GM18507 (cell line): ENCODE results near the gene UNC119B.
A peak's percentile ranks its signal among the peaks of the same experiment; 100 is the strongest.

Experiments
- DNase-seq: peaks from one replicate; pipeline ENCODE4 v3.0.0; 2011; ENCODE audit warnings: low read depth; ENCODE audit not compliant: insufficient read length; ENCODE audit errors: extremely low spot score
- FAIRE-seq: peaks from 2 replicates; lab custom pipeline; 2011; peaks lifted over from hg19 to GRCh38; lab: Jason Lieb, UNC

The UNC119B gene

DNA sequence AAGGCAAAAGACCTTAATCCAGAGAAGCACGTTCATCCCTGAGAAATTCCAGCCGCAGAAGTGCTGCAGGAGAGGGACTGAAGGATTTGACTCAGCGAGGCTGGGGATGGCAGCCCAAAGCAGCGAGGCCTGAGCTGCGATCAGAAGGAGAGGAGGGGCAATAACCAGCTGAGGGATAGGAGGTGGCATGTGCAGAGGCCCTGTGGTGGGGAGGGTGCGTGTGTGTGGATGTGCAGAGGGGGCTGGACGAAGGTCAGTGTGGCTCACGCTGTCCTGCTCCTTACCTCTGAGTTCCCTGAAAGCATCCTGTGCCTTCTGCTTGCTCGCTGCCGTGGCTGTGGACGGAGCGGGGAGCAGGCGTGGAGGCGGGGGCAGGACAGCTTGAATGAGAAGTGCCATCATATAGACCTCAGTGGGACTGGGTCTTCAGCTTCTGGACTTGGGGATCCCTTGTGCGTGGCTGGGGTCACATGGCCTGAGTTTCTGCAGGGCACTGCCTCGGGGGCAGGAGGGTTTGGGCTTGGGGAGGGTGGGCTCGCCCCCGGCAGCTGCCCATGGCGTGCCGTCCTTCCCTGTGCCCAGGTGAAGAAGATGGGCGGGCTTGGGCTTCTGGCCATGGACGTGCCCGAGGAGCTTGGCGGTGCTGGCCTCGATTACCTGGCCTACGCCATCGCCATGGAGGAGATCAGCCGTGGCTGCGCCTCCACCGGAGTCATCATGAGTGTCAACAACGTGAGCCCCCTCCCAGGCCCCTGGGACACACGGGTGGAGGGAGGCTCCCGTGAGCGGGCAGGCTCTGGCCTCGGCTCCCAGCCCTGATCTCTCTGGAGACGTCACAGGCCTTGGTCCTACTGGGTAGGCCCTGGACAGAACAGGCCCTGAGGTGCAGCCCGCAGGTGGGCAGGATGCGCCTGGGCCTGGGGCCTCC is 26.4 kb downstream of the UNC119B start:
- FAIRE-seq (no peak), DNase-seq (no peak)

DNA sequence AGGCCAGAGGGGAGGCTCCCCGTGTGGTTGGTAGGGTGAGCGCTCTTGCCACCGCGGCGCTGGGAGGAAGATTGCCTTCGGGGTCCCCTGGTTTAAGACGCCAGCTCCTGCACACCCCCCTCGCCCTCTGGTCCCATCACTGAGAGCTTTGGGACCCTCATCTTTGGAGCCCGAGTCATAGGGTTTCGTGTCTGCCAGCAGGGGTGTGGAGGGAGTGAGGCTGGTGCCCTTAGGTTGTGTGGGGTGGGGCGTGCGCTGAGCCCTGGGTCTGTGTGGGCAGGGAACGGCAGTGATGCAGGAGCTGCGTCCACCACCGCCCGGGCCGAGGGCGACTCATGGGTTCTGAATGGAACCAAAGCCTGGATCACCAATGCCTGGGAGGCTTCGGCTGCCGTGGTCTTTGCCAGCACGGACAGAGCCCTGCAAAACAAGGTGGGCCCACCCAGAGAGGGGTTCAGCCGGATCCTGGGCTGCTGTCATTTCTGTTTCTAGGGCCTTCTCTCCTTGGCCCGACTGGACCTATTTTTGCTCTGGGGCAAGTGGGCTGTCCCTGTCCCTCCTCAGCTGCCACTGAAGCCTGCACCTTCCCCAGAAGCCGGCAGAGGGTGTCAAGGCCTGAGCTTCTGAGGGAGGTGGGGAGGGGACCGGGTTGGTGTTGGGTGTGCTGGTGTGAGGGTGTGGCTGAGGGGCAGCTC is 27.4 kb downstream of the UNC119B start:
- DNase-seq (no peak), FAIRE-seq (no peak)

DNA sequence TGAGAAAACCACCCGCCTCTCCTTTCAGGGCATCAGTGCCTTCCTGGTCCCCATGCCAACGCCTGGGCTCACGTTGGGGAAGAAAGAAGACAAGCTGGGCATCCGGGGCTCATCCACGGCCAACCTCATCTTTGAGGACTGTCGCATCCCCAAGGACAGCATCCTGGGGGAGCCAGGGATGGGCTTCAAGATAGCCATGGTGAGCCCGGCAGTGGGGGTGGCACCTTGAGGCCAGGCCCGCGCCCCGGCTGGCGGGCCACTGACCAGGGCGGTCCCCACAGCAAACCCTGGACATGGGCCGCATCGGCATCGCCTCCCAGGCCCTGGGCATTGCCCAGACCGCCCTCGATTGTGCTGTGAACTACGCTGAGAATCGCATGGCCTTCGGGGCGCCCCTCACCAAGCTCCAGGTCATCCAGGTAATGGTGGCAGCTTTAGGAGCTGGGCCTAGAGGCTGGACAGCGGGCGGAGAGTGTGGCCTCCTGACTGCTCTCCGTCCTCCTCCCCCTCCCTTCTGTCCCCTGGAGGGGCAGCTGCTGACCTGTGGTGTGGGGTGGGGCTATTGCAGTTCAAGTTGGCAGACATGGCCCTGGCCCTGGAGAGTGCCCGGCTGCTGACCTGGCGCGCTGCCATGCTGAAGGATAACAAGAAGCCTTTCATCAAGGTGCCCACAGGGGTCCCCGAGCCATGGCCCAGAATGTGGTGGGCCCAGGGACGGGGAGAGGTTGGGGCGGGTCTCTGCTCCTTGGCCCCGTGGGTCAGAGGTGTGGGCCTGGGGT is 28.2 kb downstream of the UNC119B start:
- FAIRE-seq (no peak), DNase-seq (no peak)

DNA sequence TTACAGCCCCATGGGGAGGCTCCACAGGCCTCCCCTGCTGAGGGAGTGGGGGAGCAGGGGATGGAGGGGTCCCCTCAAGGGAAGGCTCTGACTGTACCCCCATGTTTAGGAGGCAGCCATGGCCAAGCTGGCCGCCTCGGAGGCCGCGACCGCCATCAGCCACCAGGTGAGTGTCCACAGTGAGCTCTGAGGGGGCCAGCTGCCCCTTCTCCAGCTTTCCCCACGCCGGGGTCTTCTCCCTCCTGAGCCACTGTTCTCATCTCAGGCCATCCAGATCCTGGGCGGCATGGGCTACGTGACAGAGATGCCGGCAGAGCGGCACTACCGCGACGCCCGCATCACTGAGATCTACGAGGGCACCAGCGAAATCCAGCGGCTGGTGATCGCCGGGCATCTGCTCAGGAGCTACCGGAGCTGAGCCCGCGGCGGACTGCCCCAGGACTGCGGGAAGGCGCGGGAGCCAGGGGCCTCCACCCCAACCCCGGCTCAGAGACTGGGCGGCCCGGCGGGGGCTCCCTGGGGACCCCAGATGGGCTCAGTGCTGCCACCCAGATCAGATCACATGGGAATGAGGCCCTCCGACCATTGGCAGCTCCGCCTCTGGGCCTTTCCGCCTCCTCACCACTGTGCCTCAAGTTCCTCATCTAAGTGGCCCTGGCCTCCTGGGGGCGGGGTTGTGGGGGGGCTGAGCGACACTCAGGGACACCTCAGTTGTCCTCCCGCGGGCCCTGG is 28.9 kb downstream of the UNC119B start:
- DNase-seq (no peak), FAIRE-seq (no peak)

DNA sequence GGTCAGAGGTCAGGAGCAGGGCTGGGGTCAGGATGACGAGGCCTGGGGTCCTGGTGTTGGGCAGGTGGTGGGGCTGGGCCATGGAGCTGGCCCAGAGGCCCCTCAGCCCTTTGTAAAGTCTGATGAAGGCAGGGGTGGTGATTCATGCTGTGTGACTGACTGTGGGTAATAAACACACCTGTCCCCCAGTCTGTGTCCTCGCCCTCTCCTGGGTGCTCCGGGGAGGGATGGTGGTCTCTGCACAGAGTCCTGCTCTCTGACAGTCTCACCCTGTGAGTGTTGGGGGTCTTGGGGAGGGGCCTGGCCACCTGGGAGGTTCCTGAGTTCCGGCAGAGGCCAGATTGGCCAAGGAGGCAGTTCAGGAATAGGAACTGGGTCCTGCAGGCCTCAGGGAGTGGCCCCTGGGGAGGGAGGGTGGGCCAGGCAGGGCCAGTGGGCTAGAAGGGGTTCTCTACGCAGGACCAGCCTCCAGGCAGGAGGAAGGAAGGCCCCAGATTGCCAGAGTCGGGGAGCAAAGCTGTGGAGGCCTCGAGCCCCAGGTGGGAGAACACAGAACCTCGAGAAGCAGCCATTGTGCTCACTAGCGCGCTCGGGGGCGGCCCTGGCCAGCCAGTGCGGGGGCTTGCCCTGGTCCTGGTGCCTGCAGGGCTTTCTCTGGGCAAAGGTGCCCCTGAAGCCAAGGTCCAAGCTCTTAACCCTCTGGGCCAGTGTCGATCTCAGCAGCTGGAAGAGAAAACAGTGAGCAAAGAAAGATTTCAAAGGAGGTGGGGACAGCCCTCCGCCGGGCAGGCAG is 29.8 kb downstream of the UNC119B start:
- FAIRE-seq (no peak), DNase-seq (no peak)

DNA sequence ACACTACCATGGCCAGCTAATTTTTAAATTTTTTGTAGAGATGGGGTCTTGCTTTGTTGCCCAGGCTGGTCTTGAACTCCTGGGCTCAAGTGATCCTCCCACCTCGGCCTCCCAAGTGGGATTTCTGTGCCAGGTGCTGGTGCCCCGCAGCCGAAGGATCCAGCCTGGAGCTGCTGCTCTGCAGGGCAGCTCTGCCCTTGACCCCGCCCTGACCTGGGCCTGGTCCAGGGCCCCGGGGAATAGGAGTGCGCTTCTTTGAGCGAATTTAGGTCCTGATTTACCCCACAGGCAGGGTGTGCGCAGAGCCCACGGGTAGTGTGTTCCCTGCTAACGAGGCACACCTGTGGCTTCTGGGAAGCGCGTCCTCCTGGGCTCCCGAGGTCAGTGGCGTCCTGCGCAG is 30.6 kb downstream of the UNC119B start:
- FAIRE-seq (no peak), DNase-seq (no peak)

DNA sequence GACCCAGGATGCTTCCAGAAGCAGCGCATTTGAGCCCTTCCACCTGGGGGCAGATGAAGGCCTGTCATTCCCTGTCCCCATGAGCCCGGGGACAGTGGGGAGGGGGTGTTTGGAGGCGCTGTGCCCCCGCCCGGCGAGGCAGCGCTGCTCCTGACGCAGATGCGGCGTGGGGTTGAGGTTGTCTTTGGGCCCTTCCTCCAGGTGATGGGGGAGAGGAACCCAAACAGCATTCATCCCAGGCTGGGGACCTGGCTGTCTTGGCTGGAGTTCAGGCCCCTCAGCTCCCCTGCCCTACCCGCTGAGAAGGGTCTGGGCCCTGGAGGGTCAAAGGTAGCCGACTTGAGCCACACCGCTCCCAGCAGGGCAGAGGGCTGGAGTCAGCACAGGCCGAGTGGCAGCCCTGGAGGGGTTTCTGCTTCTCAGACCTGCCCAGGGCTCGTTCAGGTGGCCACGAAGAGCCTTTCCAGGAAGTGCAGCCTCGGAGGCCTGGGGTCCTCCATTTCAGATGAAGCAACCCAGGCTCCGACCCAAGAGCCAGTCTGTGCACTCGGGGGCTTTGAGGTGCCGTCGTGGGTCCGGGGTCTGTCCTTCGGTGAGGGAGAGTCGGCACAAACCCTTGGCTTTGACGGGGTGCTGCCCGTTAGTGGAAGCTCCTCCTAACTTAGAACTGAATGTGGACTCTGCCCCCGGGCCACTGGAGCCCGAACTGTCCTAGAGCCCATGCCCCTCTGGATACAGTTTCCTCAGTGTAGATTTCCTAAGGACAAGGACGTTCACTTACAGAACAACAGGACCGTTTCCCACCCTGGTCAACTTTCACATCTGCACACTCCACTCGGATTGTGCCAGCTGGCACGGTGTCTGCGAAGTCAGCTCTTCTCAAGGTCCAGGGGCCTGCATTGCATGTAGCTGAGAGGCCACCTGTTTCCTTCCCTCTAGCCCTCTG is 31.5 kb downstream of the UNC119B start:
- no peak for DNase-seq
- no peak for FAIRE-seq

DNA sequence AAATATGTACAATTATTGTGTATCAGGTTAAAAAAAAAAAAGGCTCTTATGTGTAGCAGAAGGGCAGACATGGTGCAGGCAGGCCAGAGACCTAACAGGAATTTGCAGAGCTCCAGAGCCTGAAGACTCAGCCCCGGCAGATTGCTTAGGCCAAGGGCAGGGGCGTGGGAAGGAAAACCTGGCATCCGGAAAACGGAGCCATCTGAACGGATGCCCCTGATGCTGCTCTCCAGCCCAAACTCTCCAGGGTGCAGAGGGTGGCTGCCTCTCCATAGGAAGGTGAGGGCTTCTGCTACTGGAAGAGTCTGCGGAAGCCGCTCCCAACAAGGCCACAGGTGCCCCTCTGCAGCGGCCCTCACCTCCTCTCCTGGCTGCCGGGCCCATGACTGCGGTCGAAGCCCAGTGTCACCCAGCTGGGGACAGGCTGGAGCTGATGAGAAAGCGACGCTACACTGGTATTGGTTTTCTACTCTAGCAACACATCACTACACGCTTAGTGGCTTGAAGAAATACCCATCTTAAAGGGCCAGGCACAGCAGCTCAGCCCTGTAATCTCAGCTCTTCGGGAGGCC is 34.8 kb downstream of the UNC119B start:
- DNase-seq (no peak), FAIRE-seq (no peak)

DNA sequence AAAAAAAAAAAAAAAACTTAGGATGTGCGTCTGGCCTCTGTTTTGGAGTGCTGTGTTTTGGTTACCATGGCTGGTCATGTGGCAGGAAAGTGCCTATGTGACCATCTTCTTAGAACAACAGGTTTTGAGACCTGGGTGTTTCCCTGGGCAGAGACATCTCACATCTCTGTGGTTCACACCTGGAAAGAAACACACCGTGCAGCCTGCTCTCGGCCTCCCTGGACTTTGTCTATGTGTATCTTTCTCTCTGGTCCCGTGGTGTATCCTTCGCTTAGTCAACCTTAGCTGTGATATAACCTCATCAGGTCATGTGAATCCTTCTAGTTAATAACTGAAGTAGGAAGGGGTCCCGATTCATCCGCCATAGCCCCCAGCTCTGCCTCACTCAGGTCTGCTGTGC is 38.0 kb downstream of the UNC119B start:
- DNase-seq (no peak), FAIRE-seq (no peak)

DNA sequence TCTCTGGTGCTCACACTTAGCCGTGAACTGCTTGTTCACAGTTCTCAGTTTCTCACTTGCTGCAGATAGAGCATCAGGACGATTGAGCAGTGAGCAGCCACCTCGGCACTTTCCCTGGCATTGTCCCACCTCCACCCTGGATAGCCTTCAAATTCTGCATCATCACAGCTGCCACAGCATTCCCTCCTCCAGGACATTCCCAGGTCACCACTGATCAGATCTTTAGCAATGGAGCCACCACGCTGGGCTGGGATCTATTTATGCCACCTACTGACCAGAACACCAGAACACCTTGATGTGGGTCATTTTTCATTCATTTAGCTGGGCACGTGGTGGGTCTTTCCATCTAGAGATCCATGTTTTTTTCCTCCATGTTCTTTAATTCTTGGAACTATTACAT is 39.0 kb downstream of the UNC119B start:
- FAIRE-seq, result no peak
- no peak for DNase-seq

DNA sequence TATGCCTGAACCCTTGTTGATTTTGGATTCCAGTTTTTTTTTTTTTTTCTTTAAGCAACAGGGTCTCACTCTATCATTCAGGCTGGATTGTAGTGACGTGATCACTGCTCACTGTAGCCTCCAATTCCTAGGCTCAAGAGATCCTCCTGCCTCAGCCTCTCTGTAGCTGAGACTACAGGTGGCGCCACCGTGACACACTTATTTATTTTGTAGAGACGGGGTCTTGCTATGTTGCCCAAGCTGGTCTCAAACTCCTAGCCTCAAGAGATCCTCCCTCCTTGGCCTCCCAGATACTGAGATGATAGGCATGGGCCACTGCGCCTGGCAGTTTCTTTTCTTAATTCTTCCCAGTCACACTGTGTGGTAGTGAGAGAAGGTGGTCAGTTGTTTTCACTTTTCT is 40.5 kb downstream of the UNC119B start:
- DNase-seq, result no peak
- no peak for FAIRE-seq

DNA sequence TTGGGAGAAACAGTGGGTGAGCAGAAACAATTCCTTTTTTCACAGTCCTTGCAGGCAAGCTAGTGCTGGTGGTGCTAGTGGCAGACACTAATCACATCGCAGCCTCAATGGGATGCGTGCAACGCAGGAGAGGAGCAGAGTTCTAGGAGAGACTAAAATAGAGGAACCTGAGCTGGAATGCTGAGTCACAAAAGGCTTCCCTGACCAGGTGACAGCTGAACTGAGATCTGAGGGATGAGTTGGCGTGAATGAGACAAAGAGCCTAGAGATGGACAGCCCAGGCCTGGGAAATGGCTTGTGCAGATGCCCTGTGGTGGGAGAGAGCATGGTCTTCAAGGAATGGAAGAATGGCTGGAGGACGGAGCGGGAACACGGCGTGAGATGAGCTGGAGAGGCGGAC is 41.1 kb downstream of the UNC119B start:
- FAIRE-seq (no peak), DNase-seq (no peak)

DNA sequence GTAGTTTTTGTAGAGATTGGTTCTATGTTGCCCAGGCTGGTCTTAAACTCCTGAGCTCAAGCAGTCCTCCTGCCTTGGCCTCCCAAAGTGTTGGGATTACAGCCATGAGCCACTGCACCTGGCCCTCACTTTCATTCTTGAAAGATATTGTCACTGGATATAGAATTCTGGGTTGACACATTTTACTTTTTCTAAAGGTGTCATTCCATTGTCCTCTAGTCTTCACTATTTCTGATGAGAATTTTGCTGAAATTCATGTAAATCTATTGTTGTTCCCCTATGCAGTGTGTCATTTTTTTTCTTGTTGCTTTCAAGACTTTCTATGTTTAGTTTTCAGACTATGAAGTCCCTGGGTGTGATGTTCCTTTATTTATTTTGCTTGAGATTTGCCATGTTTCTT is 44.5 kb downstream of the UNC119B start:
- FAIRE-seq, result no peak
- DNase-seq, result no peak

DNA sequence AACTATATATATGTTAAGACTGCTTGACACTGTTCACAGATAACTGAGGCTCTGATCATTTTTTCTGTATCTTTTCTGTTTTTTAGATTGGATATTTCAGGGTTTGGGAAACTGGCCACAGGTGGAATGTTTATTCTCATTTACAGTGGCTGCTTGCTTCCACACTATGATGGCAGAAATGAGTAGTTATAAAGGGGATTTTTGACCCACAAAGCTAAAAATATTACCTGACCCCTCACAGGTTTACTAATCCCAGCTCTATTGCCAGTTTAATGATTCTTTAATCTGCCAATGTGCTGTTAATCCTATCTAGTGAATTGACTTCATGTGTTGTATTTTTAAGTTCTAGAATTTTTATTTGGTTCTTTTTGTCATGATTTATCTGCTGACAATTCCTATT is 45.0 kb downstream of the UNC119B start:
- DNase-seq, result no peak
- FAIRE-seq, result peak; percentile 55

DNA sequence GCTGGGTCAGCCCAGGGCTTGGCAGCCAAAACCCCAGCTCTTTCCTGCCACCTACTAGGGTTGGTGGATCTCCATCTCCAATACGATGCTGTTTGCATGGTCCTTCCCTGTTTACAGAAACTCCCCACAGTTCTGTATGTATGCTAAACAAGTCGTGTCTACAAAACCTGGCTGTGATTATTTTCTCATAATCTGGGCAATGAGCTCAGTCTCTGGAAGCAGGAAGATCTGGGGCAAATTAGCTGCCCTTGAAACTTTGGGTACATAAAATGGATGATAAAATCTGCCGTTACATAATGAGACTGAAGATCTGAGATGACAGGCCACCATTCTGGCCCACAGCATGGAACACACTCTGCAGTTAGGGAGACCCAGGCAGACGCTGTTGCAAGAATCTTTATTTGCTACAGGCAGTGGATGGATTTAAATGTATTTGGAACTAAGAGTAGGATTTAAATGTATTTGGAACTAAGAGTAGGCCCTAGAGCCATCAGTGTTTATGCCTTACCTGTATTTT is 47.0 kb downstream of the UNC119B start:
- DNase-seq (no peak), FAIRE-seq (no peak)

DNA sequence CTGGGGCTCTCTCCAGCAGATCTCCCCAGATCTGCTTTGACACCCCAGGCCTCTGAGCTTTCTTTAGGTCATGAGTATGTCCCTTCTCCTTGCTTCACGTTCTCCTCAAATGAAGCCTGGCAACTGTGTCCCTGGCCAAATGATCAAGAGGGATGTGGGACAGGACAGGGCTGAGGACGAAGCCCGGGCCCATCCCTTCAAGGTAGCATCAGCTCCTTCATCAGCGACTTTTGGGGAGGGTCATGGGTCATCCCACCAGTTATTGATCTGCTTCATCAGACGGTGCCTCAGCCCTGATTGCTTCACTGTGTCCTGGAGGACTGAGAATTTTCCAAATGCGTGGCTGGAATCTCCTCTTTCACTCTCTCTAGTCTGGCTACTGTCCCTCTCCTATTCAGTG is 47.7 kb downstream of the UNC119B start:
- DNase-seq (no peak), FAIRE-seq (no peak)
